ENCODE measurements around the gene PHACTR3. TPM values are rescaled to one million over a fixed set of nuclear protein-coding genes. Genes with fewer than 3 reads are reported as not detected.

PHACTR3 gene
- total and polyA plus RNA-seq, 2 of the 8 experiments (the other 6 are each of a cell fraction or from before 2014, with no cell fraction given): 0.05 to 0.13 TPM

GRCh38 chr20:59569305-59569704 is 35.0 kb upstream of the PHACTR3 start (continued):
- no peak for TF ChIP-seq CHD7 (IDR thresholded peaks at IDR 0.05; ENCODE audit: insufficient replicate concordance, low read length)
- TF ChIP-seq MAFK (IDR thresholded peaks at IDR 0.05; ENCODE audit: low read depth, low read length): no peak
- no peak for TF ChIP-seq TAF7 (optimal IDR thresholded peaks at IDR 0.05; ENCODE audit: borderline replicate concordance, low read depth, low read length)
- TF ChIP-seq TEAD4 (IDR thresholded peaks at IDR 0.05; ENCODE audit: low read depth, low read length): no peak
- no peak for TF ChIP-seq RXRA (IDR thresholded peaks at IDR 0.05; ENCODE audit: insufficient read depth, low read depth, low read length)
